ENCODE measurements around the gene GM2A. TPM values are rescaled to one million over a fixed set of nuclear protein-coding genes. Genes with fewer than 3 reads are reported as not detected.
A peak's percentile ranks its signal among the peaks of the same experiment; 100 is the strongest.

The GM2A gene
- total and polyA plus RNA-seq, 2 of the 8 experiments (the other 6 are each of a cell fraction or from before 2014, with no cell fraction given): 18.5 to 32.2 TPM

GRCh38 chr5:151252762-151253604, at the start of gene GM2A (continued):
- TF ChIP-seq SUZ12 (IDR thresholded peaks at IDR 0.05; ENCODE audit: low read length) (no peak), ASH2L (IDR thresholded peaks at IDR 0.05; ENCODE audit: low read length) (peak; percentile 32), CHD1 (IDR thresholded peaks at IDR 0.05; ENCODE audit: low read depth, low read length) (no peak), BCL11A (IDR thresholded peaks at IDR 0.05; ENCODE audit: low read depth in 2 of 2, low read length in 2 of 2) (no peak), SRF (IDR thresholded peaks at IDR 0.05; ENCODE audit: low read depth, low read length) (no peak), YY1 (IDR thresholded peaks at IDR 0.05; ENCODE audit: low read depth, low read length) (no peak), SIRT6 (IDR thresholded peaks at IDR 0.05; ENCODE audit: low read length) (no peak), POLR2A (IDR thresholded peaks at IDR 0.05; ENCODE audit: control extremely low read depth in 1 of 2, low read depth in 2 of 2, low read length in 2 of 2) (peak in 1 of 2 experiments; percentile 92; a peak in 2 of 3 replicates), CTBP2 (IDR thresholded peaks at IDR 0.05; ENCODE audit: borderline replicate concordance, insufficient read depth, insufficient read length, low read length) (no peak)
